T-helper 9 cell (primary cell): ENCODE measurements around the gene ZFR.
"Not testable (repeated sequence)": the region's sequence is repeated elsewhere in the genome, so short reads cannot be mapped to it uniquely, and the experiment has no call there.

Experiments
- DNase-seq: peaks from one replicate; pipeline ENCODE4 v3.0.0-alpha.2; 2020

The ZFR gene

GRCh38 chr5:32450952-32451351, 6.4 kb upstream of the ZFR start:
- DNase-seq = no peak

- no peak for DNase-seq
Observed at GRCh38 chr5:32449262-32449661, 4.7 kb upstream of the ZFR start.

GRCh38 chr5:32446630-32447029, 2.1 kb upstream of the ZFR start:
- no peak for DNase-seq

GRCh38 chr5:32445831-32446614, 1.5 kb upstream of the ZFR start:
- no peak for DNase-seq

- DNase-seq = no peak
Observed at GRCh38 chr5:32445287-32445758, 783 bp upstream of the ZFR start.

- DNase-seq = peak; percentile 35
Observed at GRCh38 chr5:32443541-32444430, 754 bp downstream of the ZFR start.

- DNase-seq = no peak
Observed at GRCh38 chr5:32443145-32443540, 1.4 kb downstream of the ZFR start.

- no peak for DNase-seq
Observed at GRCh38 chr5:32439086-32439642, 5.4 kb downstream of the ZFR start.

- no peak for DNase-seq
Observed at GRCh38 chr5:32436553-32437242, 7.8 kb downstream of the ZFR start.

- DNase-seq = no peak
Observed at GRCh38 chr5:32435383-32435782, 9.2 kb downstream of the ZFR start.

GRCh38 chr5:32434221-32434620, 10.3 kb downstream of the ZFR start:
- DNase-seq = no peak

GRCh38 chr5:32432633-32433032, 11.9 kb downstream of the ZFR start:
- no peak for DNase-seq

GRCh38 chr5:32430825-32431224, 13.7 kb downstream of the ZFR start:
- not testable (repeated sequence) for DNase-seq

- no peak for DNase-seq
Observed at GRCh38 chr5:32428426-32428825, 16.1 kb downstream of the ZFR start.

GRCh38 chr5:32426440-32427151, 17.9 kb downstream of the ZFR start:
- DNase-seq = no peak

GRCh38 chr5:32422697-32423096, 21.8 kb downstream of the ZFR start:
- DNase-seq = no peak

GRCh38 chr5:32421075-32421474, 23.5 kb downstream of the ZFR start:
- no peak for DNase-seq

- no peak for DNase-seq
Observed at GRCh38 chr5:32420506-32420905, 24.0 kb downstream of the ZFR start.

- DNase-seq = no peak
Observed at GRCh38 chr5:32419791-32420190, 24.7 kb downstream of the ZFR start.

- DNase-seq = no peak
Observed at GRCh38 chr5:32413466-32414263, 30.9 kb downstream of the ZFR start.

- DNase-seq = no peak
Observed at GRCh38 chr5:32410630-32411029, 33.9 kb downstream of the ZFR start.
